GM06990 (cell line): ENCODE data around the gene ELAVL1.
"Not testable (repeated sequence)": the region's sequence is repeated elsewhere in the genome, so short reads cannot be mapped to it uniquely, and the experiment has no call there.

Source experiments
- DNase-seq: peaks from one replicate; pipeline ENCODE4 v3.0.0-alpha.2; 2011; ENCODE audit not compliant: insufficient read length; ENCODE audit errors: extremely low read depth
- H3K27me3 ChIP-seq: replicated peaks from 2 replicates; pipeline ENCODE4 v1.6.0; 2011; ENCODE audit warnings: low read length; ENCODE audit not compliant: control insufficient read depth, insufficient read depth
- H3K36me3 ChIP-seq: 2 replicates; pipeline ENCODE4 v1.5.1; 2011; ENCODE audit warnings: low read length; ENCODE audit not compliant: control insufficient read depth, insufficient read depth
- H3K4me3 ChIP-seq: replicated peaks from 2 replicates; pipeline ENCODE4 v1.5.1; 2011; ENCODE audit warnings: low read depth, mild to moderate bottlenecking, control low read depth, low read length
- TF ChIP-seq, protein P1 (sequence below): IDR thresholded peaks from 2 replicates; pipeline ENCODE4 v1.5.1; 2011; ENCODE audit warnings: low read length, control low read depth, mild to moderate bottlenecking, inconsistent platforms; ENCODE audit not compliant: insufficient read depth, poor library complexity, severe bottlenecking

The ELAVL1 gene

DNA sequence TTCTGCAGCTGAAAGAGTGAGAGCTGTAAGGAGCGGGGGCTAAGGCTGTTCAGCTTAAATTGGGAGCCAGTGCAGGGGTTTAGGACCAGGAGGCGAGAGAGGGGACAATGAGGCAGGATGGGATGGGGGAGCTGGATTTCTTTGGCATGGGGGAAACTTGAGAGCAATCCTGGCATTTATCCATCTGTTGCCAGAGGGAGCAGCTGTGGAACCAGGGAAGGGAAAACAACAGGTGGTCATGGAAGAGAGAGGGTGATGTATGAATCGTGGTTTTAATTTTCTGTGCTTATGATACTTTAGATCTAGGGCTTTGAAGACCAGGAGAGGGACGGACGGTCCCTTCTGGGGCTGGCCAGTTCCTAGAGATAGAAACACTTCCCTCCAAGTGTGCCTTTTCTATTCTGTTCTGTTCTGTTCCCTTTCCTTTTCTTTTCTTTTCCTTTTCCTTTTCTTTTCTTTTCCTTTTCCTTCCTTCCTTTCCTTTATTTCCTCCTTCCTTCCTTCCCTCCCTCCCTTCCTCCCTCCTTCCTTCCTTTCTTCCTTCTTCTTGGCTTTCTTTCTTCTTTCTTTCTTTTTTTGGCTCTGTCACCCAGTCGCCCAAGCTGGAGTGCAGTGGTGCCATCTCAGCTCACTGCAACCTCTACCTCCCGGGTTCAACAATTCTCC, 31.1 kb upstream of the ELAVL1 start:
- H3K27me3 ChIP-seq, result no peaks in the 10 kb centered on the region
- no peak for DNase-seq
- H3K4me3 ChIP-seq, result no peak overlapping the region
- H3K36me3 ChIP-seq, result no peaks in the 10 kb centered on the region
- TF ChIP-seq, protein P1, sequence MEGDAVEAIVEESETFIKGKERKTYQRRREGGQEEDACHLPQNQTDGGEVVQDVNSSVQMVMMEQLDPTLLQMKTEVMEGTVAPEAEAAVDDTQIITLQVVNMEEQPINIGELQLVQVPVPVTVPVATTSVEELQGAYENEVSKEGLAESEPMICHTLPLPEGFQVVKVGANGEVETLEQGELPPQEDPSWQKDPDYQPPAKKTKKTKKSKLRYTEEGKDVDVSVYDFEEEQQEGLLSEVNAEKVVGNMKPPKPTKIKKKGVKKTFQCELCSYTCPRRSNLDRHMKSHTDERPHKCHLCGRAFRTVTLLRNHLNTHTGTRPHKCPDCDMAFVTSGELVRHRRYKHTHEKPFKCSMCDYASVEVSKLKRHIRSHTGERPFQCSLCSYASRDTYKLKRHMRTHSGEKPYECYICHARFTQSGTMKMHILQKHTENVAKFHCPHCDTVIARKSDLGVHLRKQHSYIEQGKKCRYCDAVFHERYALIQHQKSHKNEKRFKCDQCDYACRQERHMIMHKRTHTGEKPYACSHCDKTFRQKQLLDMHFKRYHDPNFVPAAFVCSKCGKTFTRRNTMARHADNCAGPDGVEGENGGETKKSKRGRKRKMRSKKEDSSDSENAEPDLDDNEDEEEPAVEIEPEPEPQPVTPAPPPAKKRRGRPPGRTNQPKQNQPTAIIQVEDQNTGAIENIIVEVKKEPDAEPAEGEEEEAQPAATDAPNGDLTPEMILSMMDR, result no peak

DNA sequence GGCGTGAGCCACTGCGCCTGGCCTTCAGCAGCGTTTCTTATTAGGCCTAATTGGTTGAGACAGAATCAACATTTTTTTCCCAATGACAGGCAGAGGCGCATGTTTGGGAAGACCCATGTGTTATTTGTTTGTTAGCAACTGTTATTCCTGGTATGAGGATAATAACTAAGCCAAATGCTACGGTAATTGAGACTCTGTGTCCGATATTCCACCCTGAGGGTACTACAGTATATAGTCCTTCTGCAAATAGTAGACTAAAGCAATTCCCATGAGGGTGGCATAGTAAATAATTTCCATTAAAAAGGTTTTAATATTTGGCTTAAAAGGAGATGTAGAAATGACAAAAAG, 28.7 kb upstream of the ELAVL1 start:
- H3K27me3 ChIP-seq, result no peaks in the 10 kb centered on the region

DNA sequence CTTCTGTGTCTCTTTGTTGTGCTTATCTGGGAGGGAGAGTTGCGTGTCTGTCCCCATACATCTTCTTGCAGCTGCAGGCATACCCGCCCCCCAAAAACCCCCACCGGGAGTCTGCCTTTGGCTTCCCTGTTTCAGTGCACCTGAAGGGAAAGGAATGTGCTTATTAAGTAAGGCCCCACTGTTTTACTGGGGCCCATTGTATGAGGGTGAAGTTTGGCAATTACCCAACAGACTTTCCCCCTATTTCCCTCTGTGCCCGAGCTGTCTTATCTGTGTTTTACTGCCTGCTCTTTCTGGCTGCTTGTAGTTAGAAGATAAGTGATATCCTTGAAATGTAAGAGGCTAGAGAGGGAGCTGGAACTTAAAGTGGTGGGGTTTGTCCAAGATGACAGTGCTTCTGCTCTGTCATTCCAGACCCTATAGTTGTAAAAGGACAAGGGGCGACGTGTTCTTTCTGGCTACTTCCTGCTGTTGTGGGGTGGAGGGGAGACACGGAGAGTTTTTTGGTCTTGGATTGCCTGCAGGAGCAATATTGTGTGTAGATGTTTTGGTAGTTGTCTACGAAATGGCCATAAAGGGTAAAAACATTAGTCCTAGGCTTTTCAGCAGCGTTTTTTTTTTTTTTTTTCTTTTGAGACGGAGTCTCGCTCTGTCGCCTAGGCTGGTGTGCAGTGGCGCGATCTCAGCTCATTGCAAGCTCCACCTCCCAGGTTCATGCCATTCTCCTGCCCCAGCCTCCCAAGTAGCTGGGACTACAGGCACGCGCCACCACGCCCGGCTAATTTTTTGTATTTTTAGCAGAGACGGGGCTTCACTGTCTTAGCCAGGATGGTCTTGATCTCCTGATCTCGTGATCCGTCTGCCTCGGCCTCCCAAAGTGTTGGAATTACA, 28.1 kb upstream of the ELAVL1 start:
- H3K36me3 ChIP-seq, DNase-seq, H3K4me3 ChIP-seq, H3K27me3 ChIP-seq: not testable (repeated sequence)

More for the DNA sequence above, 28.7 kb upstream of the ELAVL1 start:
- Histone ChIP-seq H3K4me3 (no peak overlapping the region), H3K36me3 (no peaks in the 10 kb centered on the region)
- DNase-seq, result no peak
- TF ChIP-seq, protein P1, result no peak

DNA sequence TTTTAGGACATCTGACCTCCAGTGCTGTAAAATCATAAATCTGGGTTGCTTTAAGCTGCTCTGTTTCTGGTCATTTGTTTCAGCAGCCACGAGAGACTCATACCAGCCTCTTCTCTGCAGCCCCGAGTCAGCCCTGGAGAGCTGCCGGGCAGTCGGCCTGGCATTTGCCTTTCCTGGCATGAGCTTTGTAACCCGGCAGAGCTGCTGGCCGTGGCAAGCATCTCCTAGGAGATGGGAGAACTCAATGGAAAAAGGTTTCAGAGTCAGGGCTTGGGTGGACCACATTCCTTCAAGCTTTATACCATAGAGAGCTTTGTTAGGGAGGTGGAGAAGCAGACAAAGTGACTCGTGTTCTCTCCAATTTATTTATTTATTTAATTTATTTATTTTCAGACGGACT, 25.5 kb upstream of the ELAVL1 start:
- TF ChIP-seq, protein P1, result no peak
- DNase-seq, result no peak
- H3K36me3 ChIP-seq, result no peaks in the 10 kb centered on the region
- H3K4me3 ChIP-seq, result no peak overlapping the region
- H3K27me3 ChIP-seq, result no peaks in the 10 kb centered on the region

DNA sequence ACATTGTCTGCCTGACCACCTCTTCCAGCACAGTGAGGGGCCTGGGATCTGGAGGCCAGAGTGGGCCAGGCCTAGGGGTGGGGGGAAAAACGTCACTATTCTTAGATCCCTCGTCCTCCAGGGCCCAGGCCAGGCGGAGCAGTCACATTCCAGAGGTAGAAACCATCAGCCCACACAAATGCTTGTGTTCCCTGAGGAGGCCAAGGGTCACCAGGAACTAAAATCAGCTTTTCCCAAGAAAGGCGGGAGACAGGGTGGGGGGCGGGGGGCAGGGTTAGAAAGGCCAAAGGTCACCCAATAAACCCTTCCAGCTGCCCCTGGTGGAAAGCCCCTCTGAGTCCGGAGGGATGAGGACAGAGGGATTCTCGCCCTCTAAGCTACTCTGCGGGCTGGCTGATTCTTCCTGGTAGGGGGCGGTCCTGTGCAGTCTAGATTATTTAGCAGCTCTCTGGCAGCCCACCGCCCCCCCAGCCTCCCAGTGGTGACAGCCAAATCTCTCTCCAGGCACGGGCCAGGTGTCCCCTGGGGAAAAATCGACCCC, 23.6 kb upstream of the ELAVL1 start:
- Histone ChIP-seq H3K4me3 (no peak overlapping the region), H3K36me3 (no peaks in the 10 kb centered on the region), H3K27me3 (no peaks in the 10 kb centered on the region)
- DNase-seq, result no peak
- TF ChIP-seq, protein P1, result no peak

DNA sequence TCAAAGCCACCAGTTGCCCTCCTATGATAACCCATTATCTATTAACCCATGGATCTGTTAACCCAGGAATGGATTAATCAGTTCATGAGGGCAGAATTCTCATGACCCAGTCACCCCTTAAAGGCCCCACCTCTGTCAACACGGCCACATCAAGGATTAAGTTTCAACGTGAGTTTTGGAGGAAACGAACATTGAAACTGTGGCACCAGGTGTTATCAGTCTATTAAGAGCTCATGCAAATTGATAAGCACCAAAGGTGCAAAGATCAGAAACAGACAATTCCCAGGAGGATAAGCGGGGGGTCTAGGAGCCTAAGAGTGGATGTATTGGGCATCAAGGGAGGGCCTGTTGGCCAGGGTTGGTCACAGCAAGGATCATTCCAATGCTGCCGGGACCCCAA, 19.9 kb upstream of the ELAVL1 start:
- TF ChIP-seq, protein P1, result no peak
- no peaks in the 10 kb centered on the region for H3K36me3 ChIP-seq
- H3K27me3 ChIP-seq, result no peaks in the 10 kb centered on the region
- DNase-seq, result no peak
- H3K4me3 ChIP-seq, result no peak overlapping the region

DNA sequence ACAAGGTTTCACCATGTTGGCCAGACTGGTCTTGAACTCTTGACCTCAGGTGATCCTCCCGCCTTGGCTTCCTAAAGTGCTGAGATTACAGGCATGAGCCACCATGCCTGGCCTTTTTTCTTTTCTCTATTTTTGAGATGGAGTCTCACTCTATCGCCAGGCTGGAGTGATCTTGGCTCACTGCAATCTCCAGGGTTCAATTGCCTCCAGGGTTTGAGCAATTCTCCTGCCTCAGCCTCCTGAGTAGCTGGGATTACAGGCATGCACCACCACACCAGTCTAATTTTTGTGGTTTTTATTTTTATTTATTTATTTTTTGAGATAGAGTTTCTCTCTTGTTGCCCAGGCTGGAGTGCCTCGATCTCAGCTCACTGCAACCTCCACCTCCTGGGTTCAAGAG, 18.8 kb upstream of the ELAVL1 start:
- H3K27me3 ChIP-seq, H3K4me3 ChIP-seq, H3K36me3 ChIP-seq, DNase-seq: not testable (repeated sequence)
